ENCODE results near the gene RFC4.

DNA sequence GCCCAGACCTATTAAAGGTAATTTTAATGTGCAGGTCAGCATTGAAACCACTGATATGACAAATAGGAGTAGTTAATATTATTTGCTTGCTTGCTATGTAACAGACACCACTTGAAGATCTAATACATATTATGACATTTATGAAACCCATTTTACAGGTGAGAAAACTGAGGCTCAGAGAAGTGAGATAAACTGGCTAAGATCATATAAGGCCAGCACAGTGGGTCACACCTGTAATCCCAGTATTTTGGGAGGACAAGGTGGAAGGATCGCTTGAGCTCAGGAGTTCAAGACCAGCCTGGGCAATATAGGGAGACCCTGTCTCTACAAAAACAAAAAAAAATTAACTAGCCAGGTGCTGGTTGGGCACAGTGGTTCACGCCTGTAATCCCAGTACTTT, 56.0 kb downstream of the RFC4 start:
- TF ChIP-seq CTCF (IDR thresholded peaks at IDR 0.05) (no peak), EP300 (IDR thresholded peaks at IDR 0.05) (no peak)
